HepG2 (cell line): ENCODE measurements around the gene FSCN2. TPM values are rescaled to one million over a fixed set of nuclear protein-coding genes. Genes with fewer than 3 reads are reported as not detected.

Source experiments
- CREB3 ChIP-seq: sonication (generic); formaldehyde crosslinking; IDR thresholded peaks from 2 replicates; pipeline ENCODE4 v1.5.0; 2020; ENCODE audit warnings: missing genetic modification reagents
- DNMT1 ChIP-seq: sonication (generic); formaldehyde crosslinking; IDR thresholded peaks from 2 replicates; pipeline ENCODE4 v1.5.1; 2020; ENCODE audit warnings: mild to moderate bottlenecking, missing genetic modification reagents
- EEA1 ChIP-seq: sonication (generic); formaldehyde crosslinking; IDR thresholded peaks from 2 replicates; pipeline ENCODE4 v1.5.1; 2020; ENCODE audit warnings: mild to moderate bottlenecking, missing genetic modification reagents, borderline replicate concordance
- FOXK2 ChIP-seq: fragments of 450-650 bp; IDR thresholded peaks from 2 replicates; pipeline ENCODE4 v1.6.1; 2016
- FOXO1 ChIP-seq: sonication (generic); formaldehyde crosslinking; IDR thresholded peaks from 2 replicates; pipeline ENCODE4 v1.4.0; 2020; ENCODE audit warnings: missing genetic modification reagents
- HDAC1 ChIP-seq: sonication (generic); formaldehyde crosslinking; IDR thresholded peaks from 2 replicates; pipeline ENCODE4 v1.5.1; 2020; ENCODE audit warnings: mild to moderate bottlenecking, missing genetic modification reagents
- HNRNPH1 ChIP-seq: fragments of 200-400 bp; formaldehyde crosslinking; optimal IDR thresholded peaks from 2 replicates; pipeline ENCODE3; 2017; ENCODE audit warnings: mild to moderate bottlenecking, low read depth, low read length
- IRF9 ChIP-seq: sonication (generic); formaldehyde crosslinking; IDR thresholded peaks from 2 replicates; pipeline ENCODE4 v1.8.0; 2022; ENCODE audit warnings: missing genetic modification reagents, mild to moderate bottlenecking, borderline replicate concordance
- KAT2B ChIP-seq: fragments of 150-350 bp; IDR thresholded peaks from 2 replicates; pipeline ENCODE4 v1.6.1; 2014; ENCODE audit warnings: low read depth, low read length, borderline replicate concordance
- KAT7 ChIP-seq: IDR thresholded peaks from 2 replicates; pipeline ENCODE4 v1.6.1; 2018; ENCODE audit warnings: borderline replicate concordance, missing compliant biosample characterization
- KDM1A ChIP-seq: IDR thresholded peaks from 2 replicates; pipeline ENCODE4 v1.6.1; 2016; ENCODE audit warnings: missing compliant biosample characterization
- NAIF1 ChIP-seq: sonication (generic); formaldehyde crosslinking; IDR thresholded peaks from 2 replicates; pipeline ENCODE4 v1.5.0; 2020; ENCODE audit warnings: mild to moderate bottlenecking, missing genetic modification reagents, borderline replicate concordance
- NRL ChIP-seq: sonication (generic); formaldehyde crosslinking; IDR thresholded peaks from 2 replicates; pipeline ENCODE4 v1.5.0; 2020; ENCODE audit warnings: missing genetic modification reagents, mild to moderate bottlenecking, moderate library complexity, borderline replicate concordance
- PAF1 ChIP-seq: IDR thresholded peaks from 2 replicates; pipeline ENCODE4 v1.6.1; 2016; ENCODE audit warnings: missing genetic modification reagents, missing compliant biosample characterization
- PITX1 ChIP-seq: sonication (generic); formaldehyde crosslinking; IDR thresholded peaks from 2 replicates; pipeline ENCODE4 v1.5.1; 2020; ENCODE audit warnings: mild to moderate bottlenecking, missing genetic modification reagents
- POGK ChIP-seq: sonication (generic); formaldehyde crosslinking; conservative IDR thresholded peaks from 2 replicates; pipeline ENCODE4 v1.8.0; 2022; ENCODE audit warnings: mild to moderate bottlenecking, moderate library complexity, missing genetic modification reagents
- POLR2AphosphoS5 ChIP-seq: IDR thresholded peaks from 2 replicates; pipeline ENCODE4 v1.6.1; 2012; ENCODE audit warnings: low read depth, low read length
- SAFB2 ChIP-seq: sonication (generic); formaldehyde crosslinking; IDR thresholded peaks from 2 replicates; pipeline ENCODE4 v1.5.1; 2020; ENCODE audit warnings: missing genetic modification reagents, low read depth, mild to moderate bottlenecking, borderline replicate concordance
- SIN3B ChIP-seq: fragments of 150-350 bp; IDR thresholded peaks from 2 replicates; pipeline ENCODE4 v1.6.1; 2014; ENCODE audit warnings: low read length
- SIX1 ChIP-seq: sonication (generic); formaldehyde crosslinking; IDR thresholded peaks from 2 replicates; pipeline ENCODE4 v1.4.0; 2020; ENCODE audit warnings: missing genetic modification reagents, borderline replicate concordance
- SP5 ChIP-seq: IDR thresholded peaks from 2 replicates; pipeline ENCODE4 v1.6.1; 2016; ENCODE audit warnings: low read depth, borderline replicate concordance
- WIZ ChIP-seq: sonication (generic); formaldehyde crosslinking; IDR thresholded peaks from 2 replicates; pipeline ENCODE4 v1.5.1; 2020; ENCODE audit warnings: mild to moderate bottlenecking, missing genetic modification reagents
- ZBTB3 ChIP-seq: sonication (generic); formaldehyde crosslinking; IDR thresholded peaks from 2 replicates; pipeline ENCODE4 v1.4.0; 2020; ENCODE audit warnings: low read depth, mild to moderate bottlenecking, moderate library complexity, missing genetic modification reagents, borderline replicate concordance
- ZNF296 ChIP-seq: sonication (generic); formaldehyde crosslinking; conservative IDR thresholded peaks from 2 replicates; pipeline ENCODE4 v1.5.0; 2020; ENCODE audit warnings: mild to moderate bottlenecking, missing genetic modification reagents
- ZNF468 ChIP-seq: sonication (generic); formaldehyde crosslinking; IDR thresholded peaks from 2 replicates; pipeline ENCODE4 v1.8.0; 2022; ENCODE audit warnings: mild to moderate bottlenecking, moderate library complexity, missing genetic modification reagents
- ZNF546 ChIP-seq: sonication (generic); formaldehyde crosslinking; conservative IDR thresholded peaks from 2 replicates; pipeline ENCODE4 v1.8.1; 2023; ENCODE audit warnings: mild to moderate bottlenecking, missing genetic modification reagents
- ZNF557 ChIP-seq: sonication (generic); formaldehyde crosslinking; IDR thresholded peaks from 2 replicates; pipeline ENCODE4 v1.4.0; 2020; ENCODE audit warnings: missing genetic modification reagents
- ZNF775 ChIP-seq: sonication (generic); formaldehyde crosslinking; IDR thresholded peaks from 2 replicates; pipeline ENCODE4 v1.4.0; 2020; ENCODE audit warnings: missing genetic modification reagents, mild to moderate bottlenecking, moderate library complexity, borderline replicate concordance
- ZNF891 ChIP-seq: sonication (generic); formaldehyde crosslinking; IDR thresholded peaks from 2 replicates; pipeline ENCODE4 v1.5.0; 2020; ENCODE audit warnings: mild to moderate bottlenecking, missing genetic modification reagents
- polyA plus RNA-seq, 8 experiments: library from polyadenylated mRNA; depleted of rRNA in 3 of 8; stranded (reverse) in 7 of 8; unstranded in 1 of 8; fragments of >200 nt; fragmentation: Illumina TruSeq in 4 of 8; extraction: Trizol in 4 of 8; gene quantifications; 2 replicates each; pipeline versions ENCODE4 v1.2.1 to v1.2.3, GENCODE V29; 2011 to 2016; ENCODE audit warnings: low read depth in 4 of 8, missing spikeins in 1 of 8, mixed read lengths in 1 of 8; ENCODE audit not compliant: insufficient read depth in 1 of 8
- total RNA-seq, 5 experiments: library from RNA; depleted of rRNA; stranded (reverse); fragments of >200 nt; fragmentation: Illumina TruSeq; extraction: Trizol; gene quantifications; 2 replicates each; pipeline ENCODE4 v1.2.3, GENCODE V29; 2016; ENCODE audit warnings: low read depth in 1 of 5

Gene FSCN2
- total and polyA plus RNA-seq, 2 of the 13 experiments (the other 11 are each of a cell fraction or from before 2014, with no cell fraction given) = 0.09 TPM; not detected in 1

- TF ChIP-seq CREB3 (CRISPR knock-in tag) (no peak), PAF1 (CRISPR knock-in tag) (no peak), SP5 (0 out of 2 replicates have a peak, but pooled peaks have one; percentile 40), ZNF557 (CRISPR knock-in tag) (no peak), SAFB2 (CRISPR knock-in tag) (peak; percentile 85; the same call in 1 of the 2 replicates), ZNF891 (no peak; the same call in 1 of the 2 replicates), FOXO1 (CRISPR knock-in tag) (no peak; the same call in 1 of the 2 replicates), KDM1A (no peak), POLR2AphosphoS5 (no peak), SIN3B (0 out of 2 replicates have a peak, but pooled peaks have one; percentile 55), EEA1 (CRISPR knock-in tag) (no peak), SIX1 (CRISPR knock-in tag) (no peak), PITX1 (CRISPR knock-in tag) (no peak), ZNF468 (CRISPR knock-in tag) (peak; percentile 62; the same call in 1 of the 2 replicates), ZNF546 (CRISPR knock-in tag) (peak; percentile 68; the same call in 1 of the 2 replicates), FOXK2 (no peak), NAIF1 (CRISPR knock-in tag) (no peak), ZNF296 (CRISPR knock-in tag) (no peak), POGK (CRISPR knock-in tag) (peak; percentile 95), ZNF775 (no peak), KAT7 (CRISPR knock-in tag) (no peak), NRL (CRISPR knock-in tag) (peak; percentile 70), HDAC1 (peak; percentile 82), KAT2B (no peak), IRF9 (peak; percentile 38; the same call in 1 of the 2 replicates), DNMT1 (peak; percentile 91; the same call in 1 of the 2 replicates), ZBTB3 (CRISPR knock-in tag) (no peak), WIZ (CRISPR knock-in tag) (no peak; the same call in 1 of the 2 replicates), HNRNPH1 (no peak)
Measured at GRCh38 chr17:81484195-81484979, 43.8 kb upstream of the FSCN2 start (continued).
